Measurements from ENCODE around the gene SLC6A2. TPM values are rescaled to one million over a fixed set of nuclear protein-coding genes. Genes with fewer than 3 reads are reported as not detected.

SLC6A2 gene
- total and polyA plus RNA-seq, 2 experiments from 2014 or later: 0.35 to 0.39 TPM

- H3K4me1 ChIP-seq (ENCODE audit: insufficient read depth): peaks cover 8% of the 10 kb centered on the region; the same call in 1 of the 2 replicates
- Mint-ChIP-seq H3K36me3 (ENCODE audit: low read depth) (no peaks in the 10 kb centered on the region; the same call in 2 of the 3 replicates), H3K27me3 (ENCODE audit: insufficient read depth, low read depth, poor library complexity) (no peaks in the 10 kb centered on the region), H3K27ac (no peak overlapping the region), H3K4me1 (peaks cover 13% of the 10 kb centered on the region; the same call in 2 of the 3 replicates), H3K9me3 (no peaks in the 10 kb centered on the region), H3K4me3 (no peak overlapping the region)
- no peaks in the 10 kb centered on the region for H3K79me2 ChIP-seq (replicated peaks; ENCODE audit: insufficient read depth)
- H3K4me3 ChIP-seq: no peak overlapping the region
- no peak overlapping the region for H3K4me2 ChIP-seq
- H2AFZ ChIP-seq: no peak overlapping the region
- H3K9me2 ChIP-seq (ENCODE audit: insufficient read depth): no peaks in the 10 kb centered on the region
- H3F3A ChIP-seq (replicated peaks; ENCODE audit: low read depth): no peaks in the 10 kb centered on the region
- H3K36me3 ChIP-seq (ENCODE audit: insufficient read depth): no peaks in the 10 kb centered on the region
- no peak overlapping the region for H3K27ac ChIP-seq (ENCODE audit: low read depth)
- DNase-seq (ENCODE audit: low spot score): no peak
- TF ChIP-seq ZNF331 (CRISPR knock-in tag; IDR thresholded peaks at IDR 0.05; ENCODE audit: low read depth) (no peak), REST (IDR thresholded peaks at IDR 0.05; ENCODE audit: unreplicated experiment) (no peak), STAT1 (IDR thresholded peaks at IDR 0.05; ENCODE audit: unreplicated experiment) (no peak), NANOG (IDR thresholded peaks at IDR 0.05; ENCODE audit: borderline replicate concordance) (no peak), ZNF462 (CRISPR knock-in tag; IDR thresholded peaks at IDR 0.05) (no peak), JUNB (IDR thresholded peaks at IDR 0.05; ENCODE audit: unreplicated experiment) (no peak), POLR2AphosphoS5 (IDR thresholded peaks at IDR 0.05; ENCODE audit: low read depth) (no peak), CTCF (conservative IDR thresholded peaks at IDR 0.05; ENCODE audit: low read depth in 2 of 2) (no peak), CREB1 (CRISPR knock-in tag; IDR thresholded peaks at IDR 0.05; ENCODE audit: low read depth) (no peak), ZNF114 (CRISPR knock-in tag; IDR thresholded peaks at IDR 0.05) (no peak), EZH2 (IDR thresholded peaks at IDR 0.05; ENCODE audit: low read depth, unreplicated experiment) (no peak)
- H4K20me1 ChIP-seq (replicated peaks; ENCODE audit: insufficient read depth): no peaks in the 10 kb centered on the region
- no peaks in the 10 kb centered on the region for H3K27me3 ChIP-seq (ENCODE audit: insufficient read depth)
- no peak for ATAC-seq
These were observed 43.8 kb downstream of the SLC6A2 start for GRCh38 chr16:55699616-55700015.
